HepG2 (cell line): ENCODE measurements around the gene TPH1. TPM values are rescaled to one million over a fixed set of nuclear protein-coding genes. Genes with fewer than 3 reads are reported as not detected.

Experiments
- ATAC-seq: fragments of 200-7000 bp; cut with Tn5 transposase; 3 replicates; pipeline ENCODE4 v1.9.1; 2020; ENCODE audit warnings: mild to moderate bottlenecking, moderate library complexity
- BruUV-seq: library from RNA; stranded (reverse); fragments of 400-500 nt; replicated peaks from 2 replicates; lab custom pipeline; 2021; lab: Mats Ljungman, UMichigan
- CTCF ChIA-PET: fragments of 300-600 bp; formaldehyde crosslinking; extraction: SDS; loops from one replicate; lab custom pipeline; 2021; ENCODE audit warnings: low total read pairs, inconsistent platforms, low intra/inter-chr PET ratio; lab: Yijun Ruan, JAX
- POLR2A ChIA-PET: fragments of 350-600 bp; sonication (Branson Sonifier 250); formaldehyde crosslinking; loops from one replicate; lab custom pipeline; 2020; ENCODE audit warnings: antibody characterized with exemption, inconsistent platforms; lab: Yijun Ruan, JAX
- DNase-seq: peaks from one replicate; pipeline ENCODE4 v3.0.0-alpha.2; 2015; ENCODE audit warnings: low spot score
- FAIRE-seq: peaks from 3 replicates; lab custom pipeline; 2011; peaks lifted over from hg19 to GRCh38; lab: Jason Lieb, UNC
- H2AFZ ChIP-seq: one replicate; pipeline ENCODE4 v1.6.1; 2011; ENCODE audit warnings: low read length, inconsistent platforms
- H3K27ac ChIP-seq: fragments of 300-600 bp; 3 replicates; pipeline ENCODE4 v1.8.0; 2011; ENCODE audit warnings: mixed run types, mild to moderate bottlenecking, mixed read lengths, low read length, inconsistent platforms; ENCODE audit not compliant: insufficient read depth; ENCODE audit errors: extremely low read length
- H3K27me3 ChIP-seq, 2 experiments: fragments of 200-600 bp in 1 of 2; 2 replicates in 1 of 2; 3 replicates in 1 of 2; pipeline versions ENCODE4 v1.6.0 to v1.8.0; 2011; ENCODE audit warnings: low read length in 2 of 2, mild to moderate bottlenecking in 2 of 2, moderate library complexity in 2 of 2, inconsistent platforms in 1 of 2; ENCODE audit not compliant: insufficient read depth in 2 of 2, control insufficient read depth in 1 of 2
- H3K36me3 ChIP-seq, 2 experiments: fragments of 200-600 bp in 1 of 2; replicated peaks in 1 of 2; 2 replicates in 1 of 2; 3 replicates in 1 of 2; pipeline versions ENCODE4 v1.5.1 to v1.8.0; 2011; ENCODE audit warnings: low read length in 2 of 2, inconsistent platforms in 1 of 2; ENCODE audit not compliant: insufficient read depth in 2 of 2, control insufficient read depth in 1 of 2
- H3K4me1 ChIP-seq: 2 replicates; pipeline ENCODE4 v1.5.1; 2012; ENCODE audit warnings: low read length, inconsistent platforms; ENCODE audit not compliant: insufficient read depth
- H3K4me2 ChIP-seq: 2 replicates; pipeline ENCODE4 v1.6.0; 2011; ENCODE audit warnings: low read depth, low read length, inconsistent platforms
- H3K4me3 ChIP-seq, 3 experiments: fragments of 200-600 bp in 1 of 3; sonication (generic), shearing (Covaris generic) in 1 of 3; replicated peaks in 1 of 3; 2 replicates each; pipeline ENCODE4 v1.5.1; 2011 to 2016; ENCODE audit warnings: low read length in 3 of 3, inconsistent platforms in 2 of 3, low read depth in 2 of 3, mild to moderate bottlenecking in 2 of 3, control low read depth in 1 of 3, mixed read lengths in 1 of 3; ENCODE audit not compliant: insufficient read depth in 1 of 3
- H3K79me2 ChIP-seq: one replicate; pipeline ENCODE4 v1.6.1; 2011; ENCODE audit warnings: low read length, inconsistent platforms; ENCODE audit not compliant: insufficient read depth
- H3K9ac ChIP-seq: 2 replicates; pipeline ENCODE4 v1.6.0; 2011; ENCODE audit warnings: mild to moderate bottlenecking, low read depth, low read length, inconsistent platforms; ENCODE audit not compliant: insufficient read depth
- H3K9me3 ChIP-seq: 2 replicates; pipeline ENCODE4 v1.5.1; 2012; ENCODE audit warnings: mild to moderate bottlenecking, low read length
- H4K20me1 ChIP-seq: 2 replicates; pipeline ENCODE4 v1.6.0; 2011; ENCODE audit warnings: inconsistent platforms, mild to moderate bottlenecking, low read length, moderate library complexity; ENCODE audit not compliant: insufficient read depth
- ARNT ChIP-seq: fragments of 450-650 bp; IDR thresholded peaks from 2 replicates; pipeline ENCODE4 v1.6.1; 2017
- E2F1 ChIP-seq: sonication (generic); formaldehyde crosslinking; IDR thresholded peaks from 2 replicates; pipeline ENCODE4 v1.5.0; 2020; ENCODE audit warnings: missing genetic modification reagents
- ELF3 ChIP-seq: IDR thresholded peaks from 2 replicates; pipeline ENCODE4 v1.6.1; 2016; ENCODE audit warnings: missing genetic modification reagents, missing compliant biosample characterization
- PHF8 ChIP-seq: sonication (generic); formaldehyde crosslinking; IDR thresholded peaks from 2 replicates; pipeline ENCODE4 v1.5.0; 2020; ENCODE audit warnings: missing genetic modification reagents
- RXRB ChIP-seq: IDR thresholded peaks from 2 replicates; pipeline ENCODE4 v1.6.1; 2016; ENCODE audit warnings: borderline replicate concordance, missing genetic modification reagents, missing compliant biosample characterization
- SOX5 ChIP-seq: IDR thresholded peaks from 2 replicates; pipeline ENCODE4 v1.6.1; 2016; ENCODE audit warnings: borderline replicate concordance
- TBX2 ChIP-seq: sonication (generic); formaldehyde crosslinking; IDR thresholded peaks from 2 replicates; pipeline ENCODE4 v1.5.0; 2020; ENCODE audit warnings: missing genetic modification reagents, mild to moderate bottlenecking, borderline replicate concordance
- TCF7 ChIP-seq: sonication (generic); IDR thresholded peaks from 2 replicates; pipeline ENCODE4 v1.6.1; 2016; ENCODE audit warnings: antibody characterized with exemption, low read depth
- TMF1 ChIP-seq: sonication (generic); formaldehyde crosslinking; IDR thresholded peaks from 2 replicates; pipeline ENCODE4 v1.8.1; 2022; ENCODE audit warnings: low read depth, missing genetic modification reagents
- ZNF367 ChIP-seq: sonication (generic); formaldehyde crosslinking; IDR thresholded peaks from 2 replicates; pipeline ENCODE4 v1.4.0; 2020; ENCODE audit warnings: missing genetic modification reagents, borderline replicate concordance
- ZNF563 ChIP-seq: sonication (generic); formaldehyde crosslinking; IDR thresholded peaks from 2 replicates; pipeline ENCODE4 v1.8.0; 2022; ENCODE audit warnings: mild to moderate bottlenecking, moderate library complexity, missing genetic modification reagents
- ZNF724P ChIP-seq: sonication (generic); formaldehyde crosslinking; IDR thresholded peaks from 2 replicates; pipeline ENCODE4 v1.8.0; 2022; ENCODE audit warnings: missing genetic modification reagents, borderline replicate concordance
- ZSCAN12 ChIP-seq: sonication (generic); formaldehyde crosslinking; IDR thresholded peaks from 2 replicates; pipeline ENCODE4 v1.9.0; 2021; ENCODE audit warnings: mild to moderate bottlenecking, missing genetic modification reagents
- ZSCAN21 ChIP-seq: sonication (generic); formaldehyde crosslinking; IDR thresholded peaks from 2 replicates; pipeline ENCODE4 v1.8.0; 2022; ENCODE audit warnings: mild to moderate bottlenecking, missing genetic modification reagents, moderate library complexity, borderline replicate concordance
- WGBS: methylation state at CpG from one replicate; pipeline ENCODE4 v1.1.6; 2017; ENCODE audit warnings: low lambda C conversion rate; 5-methylcytosine and 5-hydroxymethylcytosine counted together
- in situ Hi-C: cut with HindIII; loops from 2 replicates; pipeline ENCODE4 v1.10.0; 2017; ENCODE audit warnings: low pct_unique_long_range_greater_than_20kb; ENCODE audit not compliant: extremely low pct_ligation_motif_present
- intact Hi-C: fragments of 100-400 bp; cut with micrococcal nuclease; formaldehyde crosslinking; loops from one replicate; pipeline ENCODE4 v1.10.0; 2022; ENCODE audit not compliant: unreplicated experiment
- polyA plus RNA-seq, 8 experiments: library from polyadenylated mRNA; depleted of rRNA in 3 of 8; stranded (reverse) in 7 of 8; unstranded in 1 of 8; fragments of >200 nt; fragmentation: Illumina TruSeq in 4 of 8; extraction: Trizol in 4 of 8; gene quantifications; 2 replicates each; pipeline versions ENCODE4 v1.2.1 to v1.2.3, GENCODE V29; 2011 to 2016; ENCODE audit warnings: low read depth in 4 of 8, missing spikeins in 1 of 8, mixed read lengths in 1 of 8; ENCODE audit not compliant: insufficient read depth in 1 of 8
- total RNA-seq, 5 experiments: library from RNA; depleted of rRNA; stranded (reverse); fragments of >200 nt; fragmentation: Illumina TruSeq; extraction: Trizol; gene quantifications; 2 replicates each; pipeline ENCODE4 v1.2.3, GENCODE V29; 2016; ENCODE audit warnings: low read depth in 1 of 5

TPH1 gene
- total and polyA plus RNA-seq, 2 of the 13 experiments (the other 11 are each of a cell fraction or from before 2014, with no cell fraction given): 0.26 to 0.53 TPM

GRCh38 chr11:18064450-18065054, 18.5 kb upstream of the TPH1 start (continued):
- no peak for TF ChIP-seq E2F1 (CRISPR knock-in tag)

GRCh38 chr11:18063862-18064434, 17.9 kb upstream of the TPH1 start:
- TF ChIP-seq ZSCAN21 (no peak), SOX5 (no peak), TCF7 (no peak), PHF8 (no peak), ZNF724P (CRISPR knock-in tag) (no peak), ZNF563 (CRISPR knock-in tag) (no peak), TMF1 (no peak), ARNT (no peak), ELF3 (no peak), ZNF367 (no peak), ZSCAN12 (CRISPR knock-in tag) (no peak), RXRB (CRISPR knock-in tag) (no peak), TBX2 (CRISPR knock-in tag) (no peak)
- no peaks in the 10 kb centered on the region for H3K9me3 ChIP-seq
- no peak overlapping the region for H3K4me3 ChIP-seq
- H3K79me2 ChIP-seq: no peaks in the 10 kb centered on the region
- 96% methylated on average over 4 of the region's 4 CpGs for WGBS
- no peaks in the 10 kb centered on the region for H4K20me1 ChIP-seq
- ChIA-PET CTCF (no interaction called here), POLR2A (no interaction called here)
- intact Hi-C loops: no loop called here
- H3K9ac ChIP-seq: no peak overlapping the region
- FAIRE-seq: no peak
- no peak overlapping the region for H2AFZ ChIP-seq
- H3K4me2 ChIP-seq: no peak overlapping the region
- in situ Hi-C loops: no loop called here
- no peak for ATAC-seq
- H3K4me1 ChIP-seq: 0 out of 2 replicates have a peak, but pooled peaks cover 4% of the 10 kb centered on the region
- no peaks in the 10 kb centered on the region for H3K27me3 ChIP-seq
- no peak overlapping the region for H3K27ac ChIP-seq
- no peaks in the 10 kb centered on the region for H3K36me3 ChIP-seq
- no TSS peak for BruUV-seq
- no peak for DNase-seq
